ENCODE measurements around the gene SOCS3.

Gene SOCS3

DNA sequence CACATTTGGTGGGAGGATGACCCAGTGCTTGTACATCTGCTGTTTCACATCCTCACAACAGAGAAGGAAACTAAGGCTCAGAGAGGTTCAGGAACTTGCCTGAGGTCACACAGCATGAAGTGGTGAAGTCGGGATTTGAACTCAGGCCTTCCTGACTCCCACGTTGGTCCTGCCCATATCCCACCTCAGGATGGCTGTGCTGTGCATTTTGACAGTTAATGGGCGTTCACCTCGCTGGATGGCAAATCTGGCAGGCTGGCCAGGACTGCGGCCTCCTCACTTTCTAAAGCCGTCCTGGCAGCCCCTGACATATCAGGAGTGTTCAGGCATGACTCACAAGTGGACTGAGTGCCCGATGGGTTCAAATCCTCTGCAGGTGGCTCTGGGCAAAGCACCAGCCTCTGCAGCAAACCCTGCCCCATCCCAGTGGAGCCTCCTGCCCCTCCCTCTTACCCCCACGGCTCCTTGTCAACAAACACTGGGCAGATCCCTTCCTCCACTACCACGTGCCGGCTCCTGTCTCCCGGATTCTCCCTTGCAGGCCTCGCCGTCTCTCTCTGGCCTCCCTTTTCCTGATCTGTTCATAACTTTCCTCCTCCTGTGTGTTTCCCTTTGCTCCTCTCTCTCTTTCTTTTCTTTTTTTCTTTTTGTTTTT is 29.2 kb downstream of the SOCS3 start:
- TF ChIP-seq, protein P1, sequence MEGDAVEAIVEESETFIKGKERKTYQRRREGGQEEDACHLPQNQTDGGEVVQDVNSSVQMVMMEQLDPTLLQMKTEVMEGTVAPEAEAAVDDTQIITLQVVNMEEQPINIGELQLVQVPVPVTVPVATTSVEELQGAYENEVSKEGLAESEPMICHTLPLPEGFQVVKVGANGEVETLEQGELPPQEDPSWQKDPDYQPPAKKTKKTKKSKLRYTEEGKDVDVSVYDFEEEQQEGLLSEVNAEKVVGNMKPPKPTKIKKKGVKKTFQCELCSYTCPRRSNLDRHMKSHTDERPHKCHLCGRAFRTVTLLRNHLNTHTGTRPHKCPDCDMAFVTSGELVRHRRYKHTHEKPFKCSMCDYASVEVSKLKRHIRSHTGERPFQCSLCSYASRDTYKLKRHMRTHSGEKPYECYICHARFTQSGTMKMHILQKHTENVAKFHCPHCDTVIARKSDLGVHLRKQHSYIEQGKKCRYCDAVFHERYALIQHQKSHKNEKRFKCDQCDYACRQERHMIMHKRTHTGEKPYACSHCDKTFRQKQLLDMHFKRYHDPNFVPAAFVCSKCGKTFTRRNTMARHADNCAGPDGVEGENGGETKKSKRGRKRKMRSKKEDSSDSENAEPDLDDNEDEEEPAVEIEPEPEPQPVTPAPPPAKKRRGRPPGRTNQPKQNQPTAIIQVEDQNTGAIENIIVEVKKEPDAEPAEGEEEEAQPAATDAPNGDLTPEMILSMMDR (IDR thresholded peaks at IDR 0.05; ENCODE audit: control insufficient read depth, extremely low read depth, insufficient read depth), result no peak
- no peak for DNase-seq (ENCODE audit: low read depth)
- no peak overlapping the region for H3K4me3 ChIP-seq (ENCODE audit: low read depth, low read length)

GRCh38 chr17:78329263-78330059 is 30.4 kb downstream of the SOCS3 start:
- H3K4me3 ChIP-seq (ENCODE audit: low read depth, low read length), result no peak overlapping the region
- no peak for DNase-seq (ENCODE audit: low read depth)
- TF ChIP-seq, protein P1 (IDR thresholded peaks at IDR 0.05; ENCODE audit: control insufficient read depth, extremely low read depth, insufficient read depth), result no peak

DNA sequence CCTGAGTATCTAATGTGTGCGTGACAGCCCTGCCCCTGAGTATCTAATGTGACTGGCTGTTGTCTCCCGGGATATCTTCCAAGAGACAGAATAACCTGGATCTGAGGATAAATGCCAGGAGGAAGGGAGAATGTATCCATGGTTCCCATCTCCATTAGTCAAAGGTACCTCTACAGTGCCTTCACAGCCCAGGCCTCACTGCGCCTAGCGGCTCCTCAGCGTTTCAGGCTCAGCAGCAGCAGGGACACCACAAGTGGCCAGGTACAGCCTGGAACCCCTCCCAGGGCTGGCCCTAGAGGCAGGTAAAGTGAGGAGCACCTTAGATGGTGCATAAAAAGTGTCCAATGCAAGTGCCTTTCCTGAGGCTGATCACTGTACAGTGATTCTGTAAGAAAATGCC is 32.0 kb downstream of the SOCS3 start:
- TF ChIP-seq, protein P1 (IDR thresholded peaks at IDR 0.05; ENCODE audit: control insufficient read depth, extremely low read depth, insufficient read depth), result no peak
- no peak for DNase-seq (ENCODE audit: low read depth)
- H3K4me3 ChIP-seq (ENCODE audit: low read depth, low read length), result no peak overlapping the region

GRCh38 chr17:78325076-78325687 is 34.7 kb downstream of the SOCS3 start:
- DNase-seq (ENCODE audit: low read depth), result no peak
- TF ChIP-seq, protein P1 (IDR thresholded peaks at IDR 0.05; ENCODE audit: control insufficient read depth, extremely low read depth, insufficient read depth), result no peak
- H3K4me3 ChIP-seq (ENCODE audit: low read depth, low read length), result no peak overlapping the region

GRCh38 chr17:78324391-78325075 is 35.3 kb downstream of the SOCS3 start:
- DNase-seq (ENCODE audit: low read depth), result no peak
- no peak overlapping the region for H3K4me3 ChIP-seq (ENCODE audit: low read depth, low read length)
- TF ChIP-seq, protein P1 (IDR thresholded peaks at IDR 0.05; ENCODE audit: control insufficient read depth, extremely low read depth, insufficient read depth), result no peak

DNA sequence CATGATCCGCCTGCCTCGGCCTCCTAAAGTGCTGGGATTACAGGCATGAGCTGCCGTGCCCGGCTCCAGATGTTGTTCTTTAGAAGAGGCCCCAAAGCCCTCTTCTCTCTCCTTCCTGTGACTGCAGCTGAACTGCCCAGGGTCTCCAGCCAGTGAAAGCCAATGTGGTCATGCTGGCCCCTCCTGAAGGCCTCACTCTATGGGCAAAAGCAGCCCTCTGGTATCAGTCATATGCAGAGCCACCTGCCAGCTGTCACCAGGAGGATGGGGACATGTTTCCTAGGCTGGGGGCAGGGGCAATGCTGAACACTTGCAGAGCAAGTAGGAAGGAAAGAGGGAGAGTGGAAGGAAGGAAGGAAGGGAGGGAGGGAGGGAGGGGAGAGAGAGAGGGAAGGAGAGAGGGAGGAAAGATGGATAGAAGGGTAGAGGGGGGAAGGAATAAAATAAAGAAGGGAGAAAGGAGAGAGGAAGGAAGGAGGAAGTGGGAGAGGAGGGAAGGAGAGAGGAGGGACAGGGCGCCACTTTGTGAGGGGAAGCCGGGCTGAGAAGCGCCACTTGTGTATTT is 36.0 kb downstream of the SOCS3 start:
- no peak for DNase-seq (ENCODE audit: low read depth)
- H3K4me3 ChIP-seq (ENCODE audit: low read depth, low read length), result no peak overlapping the region
- TF ChIP-seq, protein P1 (IDR thresholded peaks at IDR 0.05; ENCODE audit: control insufficient read depth, extremely low read depth, insufficient read depth), result no peak

Data from LNCaP clone FGC (cell line).